Neutrophil (primary cell): ENCODE data around the gene ZDHHC14.

Experiments used
- H3K27ac ChIP-seq: fragments of 200-600 bp; sonication (generic); 2 replicates; pipeline ENCODE4 v1.5.1; 2016; ENCODE audit warnings: mild to moderate bottlenecking, moderate library complexity
- H3K27me3 ChIP-seq: fragments of 200-600 bp; sonication (generic); 2 replicates; pipeline ENCODE4 v1.6.0; 2016; ENCODE audit warnings: mild to moderate bottlenecking
- H3K36me3 ChIP-seq: fragments of 200-600 bp; sonication (generic); 2 replicates; pipeline ENCODE4 v1.5.1; 2017
- H3K4me1 ChIP-seq, 2 experiments: fragments of 200-600 bp in 1 of 2; sonication (generic) in 1 of 2; 1 replicate in 1 of 2; 2 replicates in 1 of 2; pipeline versions ENCODE4 v1.5.1 to v1.6.1; 2013 to 2016; ENCODE audit warnings: low read depth in 1 of 2, low read length in 1 of 2, mild to moderate bottlenecking in 1 of 2, moderate library complexity in 1 of 2; ENCODE audit not compliant: control insufficient read depth in 1 of 2, insufficient read depth in 1 of 2
- H3K4me3 ChIP-seq, 2 experiments: fragments of 200-600 bp in 1 of 2; sonication (generic) in 1 of 2; 1 replicate in 1 of 2; 2 replicates in 1 of 2; pipeline ENCODE4 v1.5.1; 2013 to 2016; ENCODE audit warnings: low read depth in 1 of 2, low read length in 1 of 2, mild to moderate bottlenecking in 1 of 2, moderate library complexity in 1 of 2
- H3K9me3 ChIP-seq: fragments of 200-600 bp; sonication (generic); 2 replicates; pipeline ENCODE4 v1.5.1; 2016
- TF ChIP-seq, protein P1 (sequence below): fragments of 200-600 bp; sonication (generic); IDR thresholded peaks from 2 replicates; pipeline ENCODE4 v1.5.1; 2016; ENCODE audit warnings: antibody characterized with exemption

The ZDHHC14 gene

GRCh38 chr6:157655139-157655538 lies 274.1 kb downstream of the ZDHHC14 start:
- Histone ChIP-seq H3K27me3 (no peaks in the 10 kb centered on the region), H3K36me3 (no peaks in the 10 kb centered on the region), H3K4me3 (no peak overlapping the region), H3K9me3 (no peaks in the 10 kb centered on the region), H3K27ac (no peak overlapping the region), H3K4me1 (peaks cover 0 to under 1% of the 10 kb centered on the region in 2 experiments)
- TF ChIP-seq, protein P1, sequence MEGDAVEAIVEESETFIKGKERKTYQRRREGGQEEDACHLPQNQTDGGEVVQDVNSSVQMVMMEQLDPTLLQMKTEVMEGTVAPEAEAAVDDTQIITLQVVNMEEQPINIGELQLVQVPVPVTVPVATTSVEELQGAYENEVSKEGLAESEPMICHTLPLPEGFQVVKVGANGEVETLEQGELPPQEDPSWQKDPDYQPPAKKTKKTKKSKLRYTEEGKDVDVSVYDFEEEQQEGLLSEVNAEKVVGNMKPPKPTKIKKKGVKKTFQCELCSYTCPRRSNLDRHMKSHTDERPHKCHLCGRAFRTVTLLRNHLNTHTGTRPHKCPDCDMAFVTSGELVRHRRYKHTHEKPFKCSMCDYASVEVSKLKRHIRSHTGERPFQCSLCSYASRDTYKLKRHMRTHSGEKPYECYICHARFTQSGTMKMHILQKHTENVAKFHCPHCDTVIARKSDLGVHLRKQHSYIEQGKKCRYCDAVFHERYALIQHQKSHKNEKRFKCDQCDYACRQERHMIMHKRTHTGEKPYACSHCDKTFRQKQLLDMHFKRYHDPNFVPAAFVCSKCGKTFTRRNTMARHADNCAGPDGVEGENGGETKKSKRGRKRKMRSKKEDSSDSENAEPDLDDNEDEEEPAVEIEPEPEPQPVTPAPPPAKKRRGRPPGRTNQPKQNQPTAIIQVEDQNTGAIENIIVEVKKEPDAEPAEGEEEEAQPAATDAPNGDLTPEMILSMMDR: no peak

- H3K36me3 ChIP-seq: no peaks in the 10 kb centered on the region
- H3K9me3 ChIP-seq: no peaks in the 10 kb centered on the region
- H3K4me3 ChIP-seq: no peak overlapping the region
- H3K27me3 ChIP-seq: no peaks in the 10 kb centered on the region
- no peaks in the 10 kb centered on the region for H3K4me1 ChIP-seq
- no peak overlapping the region for H3K27ac ChIP-seq
- TF ChIP-seq, protein P1: no peak
Observed at GRCh38 chr6:157656437-157656997, 275.5 kb downstream of the ZDHHC14 start.

DNA sequence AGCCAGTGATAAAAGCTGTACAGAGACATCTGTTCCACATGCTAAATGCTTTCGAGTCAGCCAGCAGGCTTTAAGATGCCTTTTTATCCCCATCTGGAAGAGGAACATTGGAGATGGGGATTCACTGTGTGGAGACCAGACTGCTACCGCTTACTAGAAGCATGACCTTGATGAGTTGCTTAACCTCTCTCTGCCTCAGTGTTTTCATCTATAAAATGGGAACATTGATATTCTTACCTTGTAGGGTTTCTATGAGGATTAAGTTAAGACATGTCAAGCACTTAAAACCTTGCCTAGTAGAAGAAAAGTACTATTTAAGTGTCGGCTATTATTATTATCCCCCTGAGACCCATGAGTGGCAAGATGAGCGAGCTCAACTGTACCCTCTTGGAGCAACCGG lies 276.8 kb downstream of the ZDHHC14 start:
- Histone ChIP-seq H3K9me3 (no peaks in the 10 kb centered on the region), H3K36me3 (no peaks in the 10 kb centered on the region), H3K4me1 (no peaks in the 10 kb centered on the region), H3K27me3 (no peaks in the 10 kb centered on the region), H3K27ac (no peak overlapping the region), H3K4me3 (no peak overlapping the region)
- TF ChIP-seq, protein P1: no peak

DNA sequence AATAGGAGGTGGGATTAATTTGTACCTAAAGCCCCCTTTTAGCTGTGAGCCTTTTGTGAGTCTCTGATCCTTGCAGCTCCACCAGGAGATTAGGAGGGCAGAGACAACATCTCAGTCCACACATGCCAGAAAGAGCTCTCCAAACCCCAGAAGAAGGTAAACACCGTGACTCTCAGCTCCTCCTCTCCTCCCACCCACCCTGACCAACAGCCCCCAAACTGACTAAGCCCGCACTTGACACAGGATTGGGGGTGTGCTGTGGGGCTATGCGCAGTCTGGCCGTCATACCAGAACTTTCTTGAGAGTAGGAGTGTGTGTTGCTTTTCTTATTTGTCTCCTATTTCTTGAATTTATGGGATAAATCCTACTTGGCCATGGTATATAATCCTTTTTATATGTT lies 277.3 kb downstream of the ZDHHC14 start:
- Histone ChIP-seq H3K27ac (no peak overlapping the region), H3K27me3 (no peaks in the 10 kb centered on the region), H3K4me1 (no peaks in the 10 kb centered on the region), H3K9me3 (no peaks in the 10 kb centered on the region), H3K4me3 (no peak overlapping the region), H3K36me3 (no peaks in the 10 kb centered on the region)
- TF ChIP-seq, protein P1: no peak

DNA sequence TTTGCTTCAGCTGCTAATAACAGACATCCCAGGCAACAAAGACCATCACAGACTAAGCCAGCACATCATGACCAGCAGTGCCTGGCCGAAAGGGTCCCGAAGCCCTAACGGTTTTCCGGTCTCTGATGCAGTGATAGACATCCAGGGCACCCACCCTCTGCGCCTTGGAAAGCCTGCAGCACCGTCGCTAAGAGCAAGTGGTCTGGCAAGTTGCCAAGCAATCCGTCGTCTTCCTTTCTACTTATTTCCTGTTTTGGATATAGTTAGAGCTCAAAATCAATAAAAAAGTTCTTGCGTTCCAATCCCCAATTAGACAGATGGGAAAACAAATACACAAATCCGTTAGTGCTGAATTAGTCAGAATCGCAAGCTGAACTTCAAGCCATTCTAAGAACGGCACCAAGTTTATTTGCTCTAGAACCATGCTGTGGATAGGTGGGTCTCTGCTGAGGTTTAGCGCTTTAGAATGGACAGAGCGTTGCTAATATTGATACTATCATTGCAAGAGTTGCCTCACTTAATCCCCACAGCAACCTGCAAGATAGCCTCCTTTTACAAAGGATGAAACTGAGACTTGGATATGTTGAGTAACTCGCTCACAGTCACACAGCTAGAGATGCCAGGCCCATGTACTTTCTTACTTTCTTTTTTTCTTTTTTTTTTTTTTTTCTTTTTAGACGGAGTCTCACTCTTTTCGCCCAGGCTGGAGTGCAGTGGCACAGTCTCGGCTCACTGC lies 278.7 kb downstream of the ZDHHC14 start:
- H3K9me3 ChIP-seq: no peaks in the 10 kb centered on the region
- H3K36me3 ChIP-seq: no peaks in the 10 kb centered on the region
- H3K4me3 ChIP-seq: no peak overlapping the region
- no peak overlapping the region for H3K27ac ChIP-seq
- TF ChIP-seq, protein P1: no peak
- no peaks in the 10 kb centered on the region for H3K27me3 ChIP-seq
- no peaks in the 10 kb centered on the region for H3K4me1 ChIP-seq
